ENCODE data around the gene FSIP1.

Gene FSIP1

DNA sequence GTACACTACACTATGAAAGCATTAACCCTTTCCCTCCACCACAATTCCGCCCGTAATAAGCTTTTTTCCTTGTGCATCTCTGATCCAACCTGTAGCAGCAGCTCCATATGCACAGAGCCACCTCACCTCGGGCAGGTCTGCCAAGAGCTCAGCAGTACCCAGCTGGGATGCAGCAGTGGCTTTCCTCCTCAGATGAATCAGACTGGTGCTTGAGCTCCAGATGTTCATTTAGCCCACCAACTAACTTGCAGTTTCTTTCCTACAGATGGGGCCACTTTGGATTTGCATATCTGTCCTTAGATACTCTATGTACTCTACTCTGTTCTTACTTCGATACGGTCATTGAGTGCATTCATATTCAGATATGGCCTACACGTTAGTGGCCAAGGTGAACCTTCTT lies 14.8 kb upstream of the FSIP1 start:
- no peaks in the 10 kb centered on the region for H3K36me3 ChIP-seq
- H3K9me3 ChIP-seq (ENCODE audit: severe bottlenecking): no peaks in the 10 kb centered on the region
- TF ChIP-seq, protein P1, sequence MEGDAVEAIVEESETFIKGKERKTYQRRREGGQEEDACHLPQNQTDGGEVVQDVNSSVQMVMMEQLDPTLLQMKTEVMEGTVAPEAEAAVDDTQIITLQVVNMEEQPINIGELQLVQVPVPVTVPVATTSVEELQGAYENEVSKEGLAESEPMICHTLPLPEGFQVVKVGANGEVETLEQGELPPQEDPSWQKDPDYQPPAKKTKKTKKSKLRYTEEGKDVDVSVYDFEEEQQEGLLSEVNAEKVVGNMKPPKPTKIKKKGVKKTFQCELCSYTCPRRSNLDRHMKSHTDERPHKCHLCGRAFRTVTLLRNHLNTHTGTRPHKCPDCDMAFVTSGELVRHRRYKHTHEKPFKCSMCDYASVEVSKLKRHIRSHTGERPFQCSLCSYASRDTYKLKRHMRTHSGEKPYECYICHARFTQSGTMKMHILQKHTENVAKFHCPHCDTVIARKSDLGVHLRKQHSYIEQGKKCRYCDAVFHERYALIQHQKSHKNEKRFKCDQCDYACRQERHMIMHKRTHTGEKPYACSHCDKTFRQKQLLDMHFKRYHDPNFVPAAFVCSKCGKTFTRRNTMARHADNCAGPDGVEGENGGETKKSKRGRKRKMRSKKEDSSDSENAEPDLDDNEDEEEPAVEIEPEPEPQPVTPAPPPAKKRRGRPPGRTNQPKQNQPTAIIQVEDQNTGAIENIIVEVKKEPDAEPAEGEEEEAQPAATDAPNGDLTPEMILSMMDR (IDR thresholded peaks at IDR 0.05; ENCODE audit: low read depth, low read length): no peak
- no peaks in the 10 kb centered on the region for H3K27me3 ChIP-seq (ENCODE audit: insufficient read depth, low read depth, severe bottlenecking)
- no peak for DNase-seq
- H3K27ac ChIP-seq: no peak overlapping the region
- H3K4me3 ChIP-seq (ENCODE audit: low read depth, low read length): no peak overlapping the region

DNA sequence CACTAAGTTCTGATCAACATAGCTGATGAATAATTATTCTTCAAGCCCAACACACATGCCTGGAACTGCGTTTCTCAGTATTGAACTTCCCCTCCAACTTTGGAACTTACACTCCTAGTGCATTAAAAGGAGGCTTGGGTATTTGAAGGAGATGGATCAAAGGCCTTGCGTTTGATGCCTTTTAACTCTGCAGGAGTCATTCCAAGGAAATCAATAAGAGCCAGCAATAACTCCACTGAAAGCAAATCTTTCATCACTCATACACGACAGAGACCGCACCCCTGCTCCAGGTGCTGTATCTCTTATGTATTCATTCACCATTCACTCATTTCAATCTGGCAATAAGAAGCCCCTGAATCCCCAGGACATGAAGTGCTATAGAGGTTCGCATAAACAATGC lies 14.0 kb upstream of the FSIP1 start:
- no peak for DNase-seq
- TF ChIP-seq, protein P1 (IDR thresholded peaks at IDR 0.05; ENCODE audit: low read depth, low read length): no peak
- Histone ChIP-seq H3K9me3 (ENCODE audit: severe bottlenecking) (no peaks in the 10 kb centered on the region), H3K4me3 (ENCODE audit: low read depth, low read length) (no peak overlapping the region), H3K27ac (no peak overlapping the region), H3K36me3 (no peaks in the 10 kb centered on the region), H3K27me3 (ENCODE audit: insufficient read depth, low read depth, severe bottlenecking) (no peaks in the 10 kb centered on the region)

DNA sequence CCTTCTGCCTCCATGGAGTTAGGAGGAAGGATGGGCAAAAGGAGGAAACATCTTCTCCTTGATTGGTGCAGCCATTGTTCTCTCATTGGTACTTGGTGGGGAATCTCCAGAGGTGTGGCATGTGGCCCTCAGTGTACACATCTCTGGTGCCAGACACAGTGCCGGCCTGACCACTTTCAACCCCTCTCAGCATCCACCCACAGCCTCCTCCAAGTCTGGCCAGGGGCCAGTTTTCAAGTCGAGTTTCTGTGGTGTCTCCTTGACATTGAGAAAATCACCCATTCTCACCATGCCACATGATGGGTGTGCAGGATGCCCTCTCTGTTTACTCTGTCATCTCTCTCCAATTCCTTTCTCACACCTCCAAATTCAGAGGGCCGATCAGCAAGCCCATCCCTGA lies 12.8 kb upstream of the FSIP1 start:
- TF ChIP-seq, protein P1 (IDR thresholded peaks at IDR 0.05; ENCODE audit: low read depth, low read length): no peak
- no peak for DNase-seq
- Histone ChIP-seq H3K27me3 (ENCODE audit: insufficient read depth, low read depth, severe bottlenecking) (no peaks in the 10 kb centered on the region), H3K27ac (no peak overlapping the region), H3K9me3 (ENCODE audit: severe bottlenecking) (no peaks in the 10 kb centered on the region), H3K36me3 (no peaks in the 10 kb centered on the region), H3K4me3 (ENCODE audit: low read depth, low read length) (no peak overlapping the region)

DNA sequence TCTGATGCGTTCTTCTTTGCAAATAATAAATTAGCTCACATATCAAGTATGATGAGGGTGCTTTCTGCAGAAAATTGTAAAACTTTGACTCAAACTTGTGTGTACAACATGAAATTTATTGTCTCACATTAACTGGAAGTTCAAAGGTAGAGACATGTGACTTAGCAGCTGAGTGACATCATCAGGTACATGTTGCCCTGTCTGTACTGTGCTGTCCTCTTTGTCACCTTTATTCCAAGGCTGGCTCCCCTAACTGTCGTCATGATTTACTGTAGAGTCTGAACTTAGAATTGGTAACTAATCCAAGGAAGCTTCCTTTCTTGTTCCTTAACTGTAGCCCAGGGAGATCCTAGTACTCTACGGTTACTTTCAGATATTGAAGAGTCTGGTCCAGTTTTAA lies 12.3 kb upstream of the FSIP1 start:
- Histone ChIP-seq H3K9me3 (ENCODE audit: severe bottlenecking) (no peaks in the 10 kb centered on the region), H3K27ac (no peak overlapping the region), H3K36me3 (no peaks in the 10 kb centered on the region), H3K4me3 (ENCODE audit: low read depth, low read length) (no peak overlapping the region), H3K27me3 (ENCODE audit: insufficient read depth, low read depth, severe bottlenecking) (no peaks in the 10 kb centered on the region)
- TF ChIP-seq, protein P1 (IDR thresholded peaks at IDR 0.05; ENCODE audit: low read depth, low read length): no peak
- DNase-seq: no peak

DNA sequence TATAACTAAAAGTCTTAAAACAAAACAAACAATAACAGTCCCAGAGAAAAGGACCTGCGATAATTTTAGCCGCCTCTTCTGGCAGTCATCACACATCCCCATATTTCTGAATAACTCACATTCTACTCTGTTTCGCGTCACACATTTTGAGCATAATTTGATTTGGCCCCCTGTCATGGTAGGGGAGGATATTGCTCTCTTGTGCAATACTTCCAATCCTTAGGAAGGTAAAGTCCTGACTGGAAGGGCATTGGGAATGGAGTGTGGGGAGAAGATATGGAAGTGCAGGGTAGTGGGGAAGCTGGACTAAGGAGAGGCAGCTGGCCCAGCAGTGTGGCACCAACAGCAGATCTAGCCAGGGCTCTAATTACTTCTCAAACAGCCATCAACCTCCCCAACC lies 11.3 kb upstream of the FSIP1 start:
- TF ChIP-seq, protein P1 (IDR thresholded peaks at IDR 0.05; ENCODE audit: low read depth, low read length): no peak
- Histone ChIP-seq H3K9me3 (ENCODE audit: severe bottlenecking) (no peaks in the 10 kb centered on the region), H3K27me3 (ENCODE audit: insufficient read depth, low read depth, severe bottlenecking) (no peaks in the 10 kb centered on the region), H3K27ac (no peak overlapping the region), H3K36me3 (no peaks in the 10 kb centered on the region), H3K4me3 (ENCODE audit: low read depth, low read length) (no peak overlapping the region)
- no peak for DNase-seq

DNA sequence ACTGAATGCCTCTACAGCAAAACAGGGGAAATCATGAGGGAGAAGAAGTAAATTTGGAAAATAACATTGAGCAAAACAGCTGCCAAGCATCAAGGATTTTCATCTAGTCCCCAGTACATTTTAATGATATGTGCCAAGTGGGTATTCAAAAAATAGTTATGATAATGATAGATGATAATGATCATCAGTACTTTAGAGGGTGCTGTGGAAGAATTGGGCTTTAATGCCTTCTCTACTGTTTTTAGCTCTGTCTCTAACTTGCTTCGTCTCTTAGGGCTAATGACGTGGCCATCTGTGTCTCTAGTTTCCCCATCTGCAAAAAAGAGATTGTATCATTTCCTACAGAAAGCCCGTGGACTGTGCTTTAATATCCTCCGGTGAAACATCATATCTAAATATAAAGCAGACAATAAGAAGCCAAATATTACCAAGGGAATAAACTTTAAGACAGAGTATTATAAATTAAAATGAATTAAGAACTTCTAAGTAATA lies 10.2 kb upstream of the FSIP1 start:
- DNase-seq: no peak
- TF ChIP-seq, protein P1 (IDR thresholded peaks at IDR 0.05; ENCODE audit: low read depth, low read length): no peak
- no peak overlapping the region for H3K27ac ChIP-seq

More for the DNA sequence above, 10.2 kb upstream of the FSIP1 start:
- no peak overlapping the region for H3K4me3 ChIP-seq (ENCODE audit: low read depth, low read length)
- no peaks in the 10 kb centered on the region for H3K27me3 ChIP-seq (ENCODE audit: insufficient read depth, low read depth, severe bottlenecking)
- H3K36me3 ChIP-seq: no peaks in the 10 kb centered on the region
- H3K9me3 ChIP-seq (ENCODE audit: severe bottlenecking): no peaks in the 10 kb centered on the region
